OCI-LY7 (cell line): Measurements from ENCODE around the gene RRP36. TPM values are rescaled to one million over a fixed set of nuclear protein-coding genes. Genes with fewer than 3 reads are reported as not detected.

Experiments
- BruUV-seq: library from RNA; stranded (reverse); fragments of 400-500 nt; replicated peaks from 2 replicates; lab custom pipeline; 2021; lab: Mats Ljungman, UMichigan
- CTCF ChIA-PET: fragments of 300-600 bp; sonication (Branson Sonifier 250); formaldehyde crosslinking; loops from one replicate; lab custom pipeline; 2022; ENCODE audit warnings: antibody characterized with exemption; ENCODE audit not compliant: unreplicated experiment; lab: Charles Lee
- POLR2A ChIA-PET: fragments of 300-600 bp; sonication (Branson Sonifier 250); formaldehyde crosslinking; loops from one replicate; lab custom pipeline; 2022; ENCODE audit warnings: antibody characterized with exemption; lab: Charles Lee
- DNase-seq: peaks from one replicate; pipeline ENCODE4 v3.0.0-alpha.2; 2015; ENCODE audit warnings: low spot score
- H2AFZ ChIP-seq: fragments of 200-600 bp; sonication (generic), shearing (Covaris generic); 2 replicates; pipeline ENCODE4 v1.6.1; 2014; ENCODE audit warnings: mild to moderate bottlenecking, antibody characterized with exemption, low read length, moderate library complexity
- H3K27ac ChIP-seq: fragments of 200-600 bp; sonication (generic); 2 replicates; pipeline ENCODE4 v1.5.1; 2014; ENCODE audit warnings: mixed run types, low read depth, mild to moderate bottlenecking, moderate library complexity, low read length, inconsistent platforms; ENCODE audit not compliant: poor library complexity, severe bottlenecking
- H3K36me3 ChIP-seq: fragments of 200-600 bp; sonication (generic); 2 replicates; pipeline ENCODE4 v1.6.1; 2014; ENCODE audit warnings: mild to moderate bottlenecking, antibody characterized with exemption, low read length, moderate library complexity, mixed read lengths; ENCODE audit not compliant: insufficient read depth
- H3K4me1 ChIP-seq: fragments of 200-600 bp; sonication (generic); 2 replicates; pipeline ENCODE4 v1.5.1; 2014; ENCODE audit warnings: mild to moderate bottlenecking, low read length; ENCODE audit not compliant: insufficient read depth, poor library complexity, severe bottlenecking
- H3K4me2 ChIP-seq: fragments of 200-600 bp; sonication (generic); 2 replicates; pipeline ENCODE4 v1.6.1; 2014; ENCODE audit warnings: mild to moderate bottlenecking, low read length
- H3K4me3 ChIP-seq: fragments of 200-600 bp; sonication (generic); 2 replicates; pipeline ENCODE4 v1.5.1; 2014; ENCODE audit warnings: mild to moderate bottlenecking, low read depth, low read length; ENCODE audit not compliant: poor library complexity, severe bottlenecking
- H3K79me2 ChIP-seq: fragments of 200-600 bp; sonication (generic); 2 replicates; pipeline ENCODE4 v1.6.1; 2016; ENCODE audit warnings: low read depth, mild to moderate bottlenecking, low read length, moderate library complexity, mixed read lengths; ENCODE audit not compliant: insufficient read depth
- H3K9me2 ChIP-seq: fragments of 200-600 bp; sonication (generic); 2 replicates; pipeline ENCODE4 v1.6.1; 2016; ENCODE audit warnings: mild to moderate bottlenecking, low read length, mixed read lengths; ENCODE audit not compliant: insufficient read depth
- H3K9me3 ChIP-seq: fragments of 200-600 bp; sonication (generic); 2 replicates; pipeline ENCODE4 v1.6.1; 2014; ENCODE audit warnings: mild to moderate bottlenecking, mixed run types, low read length, mixed read lengths
- H4K20me1 ChIP-seq: fragments of 200-600 bp; sonication (generic); 2 replicates; pipeline ENCODE4 v1.6.1; 2014; ENCODE audit warnings: mild to moderate bottlenecking, antibody characterized with exemption, low read length, moderate library complexity, mixed read lengths; ENCODE audit not compliant: insufficient read depth
- EZH2phosphoT487 ChIP-seq: fragments of 200-600 bp; sonication (generic); IDR thresholded peaks from 2 replicates; pipeline ENCODE4 v1.6.1; 2018; ENCODE audit warnings: low read depth, borderline replicate concordance, mild to moderate bottlenecking, mixed run types, antibody characterized with exemption, low read length, moderate library complexity, mixed read lengths
- intact Hi-C: fragments of 100-400 bp; cut with micrococcal nuclease; formaldehyde crosslinking; loops from one replicate; pipeline ENCODE4 v1.10.0; 2022; ENCODE audit not compliant: unreplicated experiment
- total RNA-seq, 2 experiments: library from RNA; depleted of rRNA in 1 of 2; stranded (reverse); fragments of >200 nt in 1 of 2; shearing (Covaris generic) in 1 of 2; gene quantifications; 2 replicates each; pipeline ENCODE4 v1.2.3, GENCODE V29; 2014 to 2022
- TF ChIP-seq, protein P1 (sequence below): fragments of 200-600 bp; sonication (generic); conservative IDR thresholded peaks from 2 replicates; pipeline ENCODE4 v1.5.1; 2014; ENCODE audit warnings: mild to moderate bottlenecking, antibody characterized with exemption, low read length, moderate library complexity, mixed read lengths

Gene RRP36
- total RNA-seq, 2 experiments from 2014 or later = 61.1 to 75.9 TPM

- intact Hi-C loops = no loop called here
- Histone ChIP-seq H3K4me1 (peaks cover 6% of the 10 kb centered on the region), H3K4me3 (no peak overlapping the region), H2AFZ (no peak overlapping the region), H3K9me3 (no peaks in the 10 kb centered on the region), H4K20me1 (no peaks in the 10 kb centered on the region), H3K79me2 (no peaks in the 10 kb centered on the region), H3K36me3 (peaks cover 53% of the 10 kb centered on the region), H3K4me2 (no peak overlapping the region), H3K27ac (no peak overlapping the region), H3K9me2 (no peaks in the 10 kb centered on the region)
- ChIA-PET CTCF (no interaction called here), POLR2A (interaction anchor here (0.5 kb wide), 1 partner anchor 219 kb away, joined by 3 read pairs; no protein-coding TSS in a partner anchor)
- TF ChIP-seq, protein P1, sequence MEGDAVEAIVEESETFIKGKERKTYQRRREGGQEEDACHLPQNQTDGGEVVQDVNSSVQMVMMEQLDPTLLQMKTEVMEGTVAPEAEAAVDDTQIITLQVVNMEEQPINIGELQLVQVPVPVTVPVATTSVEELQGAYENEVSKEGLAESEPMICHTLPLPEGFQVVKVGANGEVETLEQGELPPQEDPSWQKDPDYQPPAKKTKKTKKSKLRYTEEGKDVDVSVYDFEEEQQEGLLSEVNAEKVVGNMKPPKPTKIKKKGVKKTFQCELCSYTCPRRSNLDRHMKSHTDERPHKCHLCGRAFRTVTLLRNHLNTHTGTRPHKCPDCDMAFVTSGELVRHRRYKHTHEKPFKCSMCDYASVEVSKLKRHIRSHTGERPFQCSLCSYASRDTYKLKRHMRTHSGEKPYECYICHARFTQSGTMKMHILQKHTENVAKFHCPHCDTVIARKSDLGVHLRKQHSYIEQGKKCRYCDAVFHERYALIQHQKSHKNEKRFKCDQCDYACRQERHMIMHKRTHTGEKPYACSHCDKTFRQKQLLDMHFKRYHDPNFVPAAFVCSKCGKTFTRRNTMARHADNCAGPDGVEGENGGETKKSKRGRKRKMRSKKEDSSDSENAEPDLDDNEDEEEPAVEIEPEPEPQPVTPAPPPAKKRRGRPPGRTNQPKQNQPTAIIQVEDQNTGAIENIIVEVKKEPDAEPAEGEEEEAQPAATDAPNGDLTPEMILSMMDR = no peak
- no peak for TF ChIP-seq EZH2phosphoT487
- DNase-seq = no peak
- no TSS peak for BruUV-seq
Measured at GRCh38 chr6:43005844-43006243, 15.6 kb upstream of the RRP36 start.

DNA sequence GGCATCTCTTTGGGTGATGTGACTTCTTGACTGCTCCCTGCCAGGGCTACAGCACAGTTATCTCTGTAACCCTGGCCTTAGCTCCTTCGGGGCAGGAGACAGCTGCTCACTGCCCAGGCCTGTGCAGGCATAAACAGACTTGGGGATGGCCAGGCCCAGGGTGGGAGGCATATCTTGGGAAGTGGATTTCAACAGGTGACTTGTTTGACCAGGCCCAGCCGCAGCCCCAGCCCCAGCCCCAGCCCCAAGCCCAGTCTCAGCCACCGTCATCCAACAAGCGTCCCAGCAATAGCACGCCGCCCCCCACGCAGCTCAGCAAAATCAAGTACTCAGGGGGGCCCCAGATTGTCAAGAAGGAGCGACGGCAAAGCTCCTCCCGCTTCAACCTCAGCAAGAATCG is 15.2 kb upstream of the RRP36 start:
- Histone ChIP-seq H3K4me1 (peaks cover 6% of the 10 kb centered on the region), H3K9me3 (no peaks in the 10 kb centered on the region), H3K4me2 (no peak overlapping the region), H3K4me3 (no peak overlapping the region), H3K36me3 (peaks cover 57% of the 10 kb centered on the region), H4K20me1 (no peaks in the 10 kb centered on the region), H3K27ac (no peak overlapping the region), H3K9me2 (no peaks in the 10 kb centered on the region), H2AFZ (no peak overlapping the region), H3K79me2 (no peaks in the 10 kb centered on the region)
- no peak for TF ChIP-seq EZH2phosphoT487
- TF ChIP-seq, protein P1 = no peak
- ChIA-PET CTCF (no interaction called here), POLR2A (interaction anchor here (0.6 kb wide), 1 partner anchor 105 kb away, joined by 3 read pairs; no protein-coding TSS in a partner anchor)
- DNase-seq = no peak
- BruUV-seq = no TSS peak
- intact Hi-C loops = no loop called here

- no peak for DNase-seq
- POLR2A ChIA-PET = interaction anchor here (0.6 kb wide), 2 partner anchors 8 to 104 kb away, joined by 3 to 4 read pairs; no protein-coding TSS in a partner anchor
- CTCF ChIA-PET = no interaction called here
- H3K4me3 ChIP-seq = no peak overlapping the region
- peaks cover 8% of the 10 kb centered on the region for H3K4me1 ChIP-seq
- TF ChIP-seq, protein P1 = no peak
- no peak for TF ChIP-seq EZH2phosphoT487
- intact Hi-C loops = no loop called here
- H3K79me2 ChIP-seq = no peaks in the 10 kb centered on the region
- no peaks in the 10 kb centered on the region for H3K9me2 ChIP-seq
- H3K4me2 ChIP-seq = no peak overlapping the region
- peaks cover 66% of the 10 kb centered on the region for H3K36me3 ChIP-seq
- no peaks in the 10 kb centered on the region for H4K20me1 ChIP-seq
- BruUV-seq = no TSS peak
- no peak overlapping the region for H2AFZ ChIP-seq
- no peak overlapping the region for H3K27ac ChIP-seq
- H3K9me3 ChIP-seq = no peaks in the 10 kb centered on the region
Measured at GRCh38 chr6:43007126-43007525, 14.3 kb upstream of the RRP36 start.
